ENCODE measurements around the gene KIAA1217. TPM values are rescaled to one million over a fixed set of nuclear protein-coding genes. Genes with fewer than 3 reads are reported as not detected.
A peak's percentile ranks its signal among the peaks of the same experiment; 100 is the strongest.

Gene KIAA1217
- total RNA-seq, 1 donor from 2014 or later: 16.2 TPM

DNA sequence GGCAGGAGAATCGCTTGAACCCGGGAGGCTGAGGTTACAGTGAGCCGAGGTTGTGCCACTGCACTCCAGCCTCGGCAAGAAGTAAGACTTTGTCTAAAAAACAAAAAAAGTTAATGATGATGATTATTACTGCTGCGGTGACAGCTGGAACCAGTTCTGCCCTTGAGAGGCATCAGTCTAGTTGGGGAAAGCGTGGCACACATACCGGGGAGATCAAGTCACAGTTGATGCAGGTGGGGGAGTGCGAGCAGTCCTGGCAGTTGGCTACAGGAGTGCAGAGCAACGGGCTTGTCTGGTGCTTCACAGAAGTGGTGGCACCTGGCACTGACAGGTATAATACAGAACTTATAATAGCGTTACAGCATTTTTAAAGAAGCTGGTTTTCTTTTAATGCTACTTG is 341.7 kb downstream of the KIAA1217 start:
- peaks cover 10% of the 10 kb centered on the region in 3 donors for H3K4me1 ChIP-seq (ENCODE audit: control insufficient read depth in 3 of 3, insufficient read depth in 3 of 3, low read length in 3 of 3)
- no peaks in the 10 kb centered on the region for H3K9me3 ChIP-seq (ENCODE audit: control insufficient read depth in 3 of 3, low read length in 3 of 3)
- peaks cover 5 to 14% (median 6%) of the 10 kb centered on the region in 3 donors for H3K36me3 ChIP-seq (ENCODE audit: control insufficient read depth in 3 of 3, insufficient read depth in 3 of 3, low read length in 3 of 3)
- no peak overlapping the region for H3K4me3 ChIP-seq (ENCODE audit: low read length in 3 of 3)
- no peak overlapping the region for H3K9ac ChIP-seq (ENCODE audit: low read depth in 1 of 3, low read length in 3 of 3)
- H3K27me3 ChIP-seq (ENCODE audit: control insufficient read depth in 3 of 3, insufficient read depth in 3 of 3, low read length in 3 of 3): no peaks in the 10 kb centered on the region
- H3K27ac ChIP-seq (ENCODE audit: low read depth, low read length): no peak overlapping the region

DNA sequence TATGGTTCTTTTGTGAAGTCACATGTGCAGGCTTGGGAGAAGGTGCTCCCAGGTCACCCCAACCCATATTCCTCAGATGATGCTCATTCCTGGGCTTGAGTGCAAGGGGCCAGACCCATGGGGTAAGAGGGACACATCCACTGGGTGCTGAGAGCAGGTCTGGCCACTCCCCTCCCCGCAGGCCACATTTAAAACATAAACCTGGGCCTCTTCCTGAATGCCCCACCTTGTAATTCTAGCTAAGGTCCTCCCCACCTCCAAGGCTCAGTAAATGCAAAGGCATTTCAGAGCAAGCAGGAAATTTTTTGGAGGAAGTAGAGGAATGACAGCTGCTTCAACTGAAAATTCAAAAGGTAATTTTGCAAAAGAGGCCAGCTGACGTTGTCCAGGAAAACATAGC is 342.2 kb downstream of the KIAA1217 start:
- Histone ChIP-seq H3K27ac (ENCODE audit: low read depth, low read length) (no peak overlapping the region), H3K36me3 (ENCODE audit: control insufficient read depth in 3 of 3, insufficient read depth in 3 of 3, low read length in 3 of 3) (peaks cover under 1 to 9% (median 4%) of the 10 kb centered on the region in 3 donors), H3K9ac (ENCODE audit: low read depth in 1 of 3, low read length in 3 of 3) (no peak overlapping the region), H3K4me3 (ENCODE audit: low read length in 3 of 3) (no peak overlapping the region), H3K9me3 (ENCODE audit: control insufficient read depth in 3 of 3, low read length in 3 of 3) (no peaks in the 10 kb centered on the region), H3K4me1 (ENCODE audit: control insufficient read depth in 3 of 3, insufficient read depth in 3 of 3, low read length in 3 of 3) (peaks cover 10 to 11% (median 10%) of the 10 kb centered on the region in 3 donors), H3K27me3 (ENCODE audit: control insufficient read depth in 3 of 3, insufficient read depth in 3 of 3, low read length in 3 of 3) (no peaks in the 10 kb centered on the region)

GRCh38 chr10:24552346-24553016 is 343.5 kb downstream of the KIAA1217 start:
- Histone ChIP-seq H3K4me3 (ENCODE audit: low read length in 3 of 3) (no peak overlapping the region), H3K27ac (ENCODE audit: low read depth, low read length) (no peak overlapping the region), H3K9me3 (ENCODE audit: control insufficient read depth in 3 of 3, low read length in 3 of 3) (no peaks in the 10 kb centered on the region), H3K27me3 (ENCODE audit: control insufficient read depth in 3 of 3, insufficient read depth in 3 of 3, low read length in 3 of 3) (no peaks in the 10 kb centered on the region), H3K9ac (ENCODE audit: low read depth in 1 of 3, low read length in 3 of 3) (no peak overlapping the region), H3K4me1 (ENCODE audit: control insufficient read depth in 3 of 3, insufficient read depth in 3 of 3, low read length in 3 of 3) (peaks cover 17 to 19% (median 18%) of the 10 kb centered on the region in 3 donors), H3K36me3 (ENCODE audit: control insufficient read depth in 3 of 3, insufficient read depth in 3 of 3, low read length in 3 of 3) (peaks cover 0 to 4% (median 4%) of the 10 kb centered on the region in 3 donors)

GRCh38 chr10:24553051-24553612 is 344.2 kb downstream of the KIAA1217 start:
- no peak overlapping the region for H3K9ac ChIP-seq (ENCODE audit: low read depth in 1 of 3, low read length in 3 of 3)

GRCh38 chr10:24554036-24554435 is 345.1 kb downstream of the KIAA1217 start:
- no peak overlapping the region for H3K9ac ChIP-seq (ENCODE audit: low read depth in 1 of 3, low read length in 3 of 3)
- H3K36me3 ChIP-seq (ENCODE audit: control insufficient read depth in 3 of 3, insufficient read depth in 3 of 3, low read length in 3 of 3): peaks cover 0 to 4% (median 4%) of the 10 kb centered on the region in 3 donors
- H3K27me3 ChIP-seq (ENCODE audit: control insufficient read depth in 3 of 3, insufficient read depth in 3 of 3, low read length in 3 of 3): no peaks in the 10 kb centered on the region
- H3K4me3 ChIP-seq (ENCODE audit: low read length in 3 of 3): no peak overlapping the region
- H3K27ac ChIP-seq (ENCODE audit: low read depth, low read length): no peak overlapping the region
- H3K9me3 ChIP-seq (ENCODE audit: control insufficient read depth in 3 of 3, low read length in 3 of 3): no peaks in the 10 kb centered on the region
- peaks cover 17 to 19% (median 18%) of the 10 kb centered on the region in 3 donors for H3K4me1 ChIP-seq (ENCODE audit: control insufficient read depth in 3 of 3, insufficient read depth in 3 of 3, low read length in 3 of 3)

More at GRCh38 chr10:24553051-24553612, 344.2 kb downstream of the KIAA1217 start:
- Histone ChIP-seq H3K27ac (ENCODE audit: low read depth, low read length) (no peak overlapping the region), H3K27me3 (ENCODE audit: control insufficient read depth in 3 of 3, insufficient read depth in 3 of 3, low read length in 3 of 3) (no peaks in the 10 kb centered on the region), H3K9me3 (ENCODE audit: control insufficient read depth in 3 of 3, low read length in 3 of 3) (no peaks in the 10 kb centered on the region), H3K4me3 (ENCODE audit: low read length in 3 of 3) (no peak overlapping the region), H3K4me1 (ENCODE audit: control insufficient read depth in 3 of 3, insufficient read depth in 3 of 3, low read length in 3 of 3) (peaks cover 17 to 19% (median 18%) of the 10 kb centered on the region in 3 donors), H3K36me3 (ENCODE audit: control insufficient read depth in 3 of 3, insufficient read depth in 3 of 3, low read length in 3 of 3) (peaks cover 0 to 4% (median 4%) of the 10 kb centered on the region in 3 donors)

DNA sequence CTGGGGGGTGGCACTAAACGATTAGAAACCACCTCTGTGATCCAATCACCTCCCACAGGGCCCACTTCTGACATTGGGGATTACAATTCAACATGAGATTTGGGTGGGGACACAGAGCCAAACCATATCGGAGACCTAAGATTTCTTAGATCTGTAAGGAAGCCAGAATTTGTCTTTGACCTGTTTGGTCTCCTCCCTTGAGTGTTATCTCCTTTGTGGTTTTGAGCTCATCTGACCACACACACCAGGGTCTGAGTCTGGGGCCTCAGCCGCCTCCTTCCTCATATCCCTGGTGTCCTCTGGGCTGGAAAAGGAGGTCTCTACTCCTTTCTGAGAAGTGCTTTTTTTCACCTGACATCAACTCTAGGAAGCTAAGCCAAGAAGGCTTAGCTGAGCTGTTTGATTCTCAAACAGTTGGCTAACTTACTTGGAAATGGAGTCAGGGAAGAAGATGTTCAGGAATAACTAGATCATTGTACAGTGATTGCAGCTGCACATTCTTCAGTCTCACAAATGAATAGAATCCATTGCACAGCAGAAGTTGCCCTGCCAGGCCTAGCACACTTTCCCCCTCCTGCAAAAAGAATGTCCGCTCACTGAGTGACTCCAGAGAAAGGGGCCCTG is 347.3 kb downstream of the KIAA1217 start:
- Histone ChIP-seq H3K9ac (ENCODE audit: low read depth in 1 of 3, low read length in 3 of 3) (peak overlapping the region in 1 of 3 donors; percentile 16), H3K36me3 (ENCODE audit: control insufficient read depth in 3 of 3, insufficient read depth in 3 of 3, low read length in 3 of 3) (no peaks in the 10 kb centered on the region), H3K4me3 (ENCODE audit: low read length in 3 of 3) (no peak overlapping the region), H3K27me3 (ENCODE audit: control insufficient read depth in 3 of 3, insufficient read depth in 3 of 3, low read length in 3 of 3) (no peaks in the 10 kb centered on the region), H3K4me1 (ENCODE audit: control insufficient read depth in 3 of 3, insufficient read depth in 3 of 3, low read length in 3 of 3) (peaks cover 17 to 20% (median 19%) of the 10 kb centered on the region in 3 donors), H3K9me3 (ENCODE audit: control insufficient read depth in 3 of 3, low read length in 3 of 3) (no peaks in the 10 kb centered on the region), H3K27ac (ENCODE audit: low read depth, low read length) (no peak overlapping the region)

DNA sequence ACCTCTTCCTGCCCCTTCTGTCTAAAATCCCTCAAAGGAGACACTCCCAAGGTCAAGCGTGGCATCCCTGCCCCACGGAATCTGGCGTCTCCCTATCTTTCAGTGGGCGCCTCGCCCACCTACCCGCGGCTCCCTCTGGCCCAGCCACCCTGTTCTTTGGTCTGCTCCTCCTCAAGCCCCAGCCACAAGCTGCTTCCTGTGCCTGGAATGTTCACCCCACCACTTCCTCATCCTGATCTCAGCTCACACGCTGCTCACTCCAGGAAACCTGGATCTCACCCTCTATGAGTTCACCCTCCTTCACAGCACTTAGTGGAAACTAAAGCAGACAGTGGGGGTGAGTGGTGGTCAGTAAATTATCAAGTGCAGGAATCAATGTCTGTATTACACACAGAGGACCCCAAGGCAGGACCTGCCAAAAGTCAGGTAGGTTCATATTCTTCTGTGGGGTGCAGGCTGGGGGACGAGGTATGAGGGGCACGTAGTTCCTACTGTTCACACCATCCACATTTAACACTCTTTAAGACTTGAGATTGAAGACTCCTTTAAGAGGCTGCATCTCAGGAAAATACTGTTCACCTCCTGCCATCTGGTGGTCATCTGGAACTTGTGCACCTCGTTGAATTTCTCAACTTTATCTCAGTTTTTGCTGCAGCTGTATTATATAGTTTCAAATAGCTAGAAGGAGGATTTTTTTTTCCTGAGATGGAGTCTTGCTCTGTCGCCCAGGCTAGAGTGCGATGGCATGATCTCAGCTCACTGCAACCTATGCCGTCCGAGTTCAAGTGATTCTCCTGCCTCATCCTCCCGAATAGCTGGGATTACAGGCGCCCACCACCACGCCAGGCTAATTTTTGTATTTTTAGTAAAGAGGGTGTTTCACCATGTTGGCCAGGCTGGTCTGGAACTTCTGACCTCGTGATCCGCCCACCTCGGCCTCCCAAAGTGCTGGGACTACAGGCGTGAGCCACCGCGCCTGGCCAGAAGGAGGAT is 348.1 kb downstream of the KIAA1217 start:
- Histone ChIP-seq H3K4me3 (ENCODE audit: low read length in 3 of 3) (no peak overlapping the region), H3K9me3 (ENCODE audit: control insufficient read depth in 3 of 3, low read length in 3 of 3) (no peaks in the 10 kb centered on the region), H3K4me1 (ENCODE audit: control insufficient read depth in 3 of 3, insufficient read depth in 3 of 3, low read length in 3 of 3) (peaks cover 17 to 25% (median 22%) of the 10 kb centered on the region in 3 donors), H3K36me3 (ENCODE audit: control insufficient read depth in 3 of 3, insufficient read depth in 3 of 3, low read length in 3 of 3) (no peaks in the 10 kb centered on the region), H3K27me3 (ENCODE audit: control insufficient read depth in 3 of 3, insufficient read depth in 3 of 3, low read length in 3 of 3) (no peaks in the 10 kb centered on the region), H3K27ac (ENCODE audit: low read depth, low read length) (no peak overlapping the region), H3K9ac (ENCODE audit: low read depth in 1 of 3, low read length in 3 of 3) (peak overlapping the region in 1 of 3 donors; percentile 16)

GRCh38 chr10:24561453-24561852 is 352.5 kb downstream of the KIAA1217 start:
- H3K9me3 ChIP-seq (ENCODE audit: control insufficient read depth in 3 of 3, low read length in 3 of 3): no peaks in the 10 kb centered on the region
- H3K27ac ChIP-seq (ENCODE audit: low read depth, low read length): no peak overlapping the region
- H3K36me3 ChIP-seq (ENCODE audit: control insufficient read depth in 3 of 3, insufficient read depth in 3 of 3, low read length in 3 of 3): no peaks in the 10 kb centered on the region
- no peaks in the 10 kb centered on the region for H3K27me3 ChIP-seq (ENCODE audit: control insufficient read depth in 3 of 3, insufficient read depth in 3 of 3, low read length in 3 of 3)
- no peak overlapping the region for H3K9ac ChIP-seq (ENCODE audit: low read depth in 1 of 3, low read length in 3 of 3)
- no peak overlapping the region for H3K4me3 ChIP-seq (ENCODE audit: low read length in 3 of 3)
- peaks cover 7 to 13% (median 11%) of the 10 kb centered on the region in 3 donors for H3K4me1 ChIP-seq (ENCODE audit: control insufficient read depth in 3 of 3, insufficient read depth in 3 of 3, low read length in 3 of 3)

GRCh38 chr10:24568042-24568441 is 359.1 kb downstream of the KIAA1217 start:
- Histone ChIP-seq H3K4me3 (ENCODE audit: low read length in 3 of 3) (no peak overlapping the region), H3K36me3 (ENCODE audit: control insufficient read depth in 3 of 3, insufficient read depth in 3 of 3, low read length in 3 of 3) (no peaks in the 10 kb centered on the region), H3K27ac (ENCODE audit: low read depth, low read length) (no peak overlapping the region), H3K27me3 (ENCODE audit: control insufficient read depth in 3 of 3, insufficient read depth in 3 of 3, low read length in 3 of 3) (peaks cover 0 to 6% (median 0%) of the 10 kb centered on the region in 3 donors), H3K4me1 (ENCODE audit: control insufficient read depth in 3 of 3, insufficient read depth in 3 of 3, low read length in 3 of 3) (no peaks in the 10 kb centered on the region), H3K9me3 (ENCODE audit: control insufficient read depth in 3 of 3, low read length in 3 of 3) (no peaks in the 10 kb centered on the region), H3K9ac (ENCODE audit: low read depth in 1 of 3, low read length in 3 of 3) (no peak overlapping the region)

Data from skeletal muscle tissue (tissue), 4 donors.